NCI-H524 (cell line): ENCODE measurements around the gene MTMR4.
"Not testable (repeated sequence)": the region's sequence is repeated elsewhere in the genome, so short reads cannot be mapped to it uniquely, and the experiment has no call there.

Source experiments
- DNase-seq, 2 experiments: peaks; one replicate each; lab custom pipeline; 2025; lab: John Stamatoyannopoulos, UW

Gene MTMR4

GRCh38 chr17:58492238-58493121 is 22.0 kb downstream of the MTMR4 start:
- DNase-seq, result no peak

- DNase-seq, result no peak
Observed at GRCh38 chr17:58491510-58492045, 22.9 kb downstream of the MTMR4 start.

- no peak for DNase-seq
Observed at GRCh38 chr17:58488428-58488890, 26.0 kb downstream of the MTMR4 start.

- DNase-seq, result no peak
Observed at GRCh38 chr17:58487589-58488427, 26.6 kb downstream of the MTMR4 start, which contains the start of gene HSF5. TSS of gene HSF5 (minus strand) at chr17:58488408. CDS start at chr17:58488274, 134 bp downstream.

- DNase-seq, result no peak
Observed at GRCh38 chr17:58484600-58484999, 29.8 kb downstream of the MTMR4 start.

- not testable (repeated sequence) for DNase-seq
Observed at GRCh38 chr17:58481798-58482197, 32.6 kb downstream of the MTMR4 start.

GRCh38 chr17:58480090-58480489 is 34.3 kb downstream of the MTMR4 start:
- no peak for DNase-seq

- DNase-seq, result no peak
Observed at GRCh38 chr17:58476812-58477211, 37.6 kb downstream of the MTMR4 start.

- DNase-seq, result no peak
Observed at GRCh38 chr17:58475985-58476384, 38.5 kb downstream of the MTMR4 start.

GRCh38 chr17:58470356-58470755 is 44.1 kb downstream of the MTMR4 start:
- no peak for DNase-seq

GRCh38 chr17:58468944-58469343 is 45.5 kb downstream of the MTMR4 start:
- DNase-seq, result no peak

- no peak for DNase-seq
Observed at GRCh38 chr17:58455491-58455890, 58.9 kb downstream of the MTMR4 start.

- DNase-seq, result no peak
Observed at GRCh38 chr17:58452738-58453137, 61.7 kb downstream of the MTMR4 start.

GRCh38 chr17:58447039-58447975 is 67.1 kb downstream of the MTMR4 start:
- DNase-seq, result peak; percentile 74 to 93

GRCh38 chr17:58446086-58446485 is 68.4 kb downstream of the MTMR4 start:
- DNase-seq, result no peak
